Erythroblast (primary cell): ENCODE data around the gene SLC24A2.

Experiments
- GATA1 ChIP-seq: IDR thresholded peaks from 2 replicates; pipeline ENCODE4 v1.6.1; 2011; ENCODE audit warnings: low read depth, mild to moderate bottlenecking, control low read depth, low read length, moderate library complexity
- POLR2A ChIP-seq: IDR thresholded peaks from 2 replicates; pipeline ENCODE4 v1.6.1; 2011; ENCODE audit warnings: mild to moderate bottlenecking, low read length

DNA sequence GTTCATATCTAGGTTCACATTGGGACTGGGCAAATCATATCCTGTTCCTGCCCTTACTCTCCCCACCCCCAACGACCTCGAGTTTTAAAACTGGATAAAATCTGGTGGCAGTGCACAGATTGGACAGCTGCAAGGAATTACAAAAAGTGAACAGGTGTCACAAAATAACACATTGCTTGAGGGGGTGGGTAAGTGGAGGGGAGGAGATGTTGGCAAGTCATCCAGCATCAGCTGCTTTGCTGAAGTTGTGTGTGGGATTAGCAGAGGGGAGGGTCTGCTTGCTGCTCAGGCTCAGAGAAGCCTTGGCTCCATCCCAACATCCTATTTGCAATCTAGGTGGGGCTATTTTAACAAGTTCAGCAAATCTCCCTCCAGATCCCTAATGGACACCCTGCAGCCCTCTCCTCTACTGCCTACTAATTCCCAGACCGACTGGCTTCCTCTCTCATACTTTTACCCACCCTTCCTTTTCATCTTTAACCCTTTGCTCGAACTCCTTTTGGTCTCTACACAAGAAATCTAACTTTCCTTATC, 39.8 kb upstream of the SLC24A2 start:
- TF ChIP-seq POLR2A, result no peak
- TF ChIP-seq GATA1, result no peak
